Heart right ventricle (tissue), 16 donors: Measurements from ENCODE around the gene PTPRD. TPM values are rescaled to one million over a fixed set of nuclear protein-coding genes. Genes with fewer than 3 reads are reported as not detected.

ENCODE experiments used
- ATAC-seq, 8 donors: fragments of 200-7000 bp; cut with Tn5 transposase; one replicate each; pipeline ENCODE4 v1.9.1; 2020; ENCODE audit warnings: mild to moderate bottlenecking in 8 of 8, moderate library complexity in 8 of 8, moderate number of reproducible peaks in 1 of 8
- DNase-seq, 2 donors: peaks; one replicate each; pipeline ENCODE4 v3.0.0-alpha.2; 2020
- H3K27ac ChIP-seq, 10 donors: fragments of 200-600 bp; sonication (generic) in 2 of 10; one replicate each; pipeline versions ENCODE4 v1.5.0 to v1.8.0; 2020 to 2022; ENCODE audit warnings: mild to moderate bottlenecking in 3 of 10
- H3K27me3 ChIP-seq, 7 donors: fragments of 200-600 bp; one replicate each; pipeline ENCODE4 v1.8.0; 2021 to 2022; ENCODE audit warnings: mild to moderate bottlenecking in 2 of 7
- H3K36me3 ChIP-seq, 9 donors: fragments of 200-600 bp; sonication (generic) in 1 of 9; one replicate each; pipeline versions ENCODE4 v1.5.0 to v1.8.0; 2020 to 2022; ENCODE audit warnings: mild to moderate bottlenecking in 2 of 9
- H3K4me1 ChIP-seq, 9 donors: fragments of 200-600 bp; sonication (generic) in 1 of 9; one replicate each; pipeline versions ENCODE4 v1.5.0 to v1.8.0; 2020 to 2022; ENCODE audit warnings: mild to moderate bottlenecking in 4 of 9
- H3K4me3 ChIP-seq, 10 donors: fragments of 200-600 bp; sonication (generic) in 2 of 10; one replicate each; pipeline versions ENCODE4 v1.5.0 to v1.8.0; 2020 to 2022; ENCODE audit warnings: mild to moderate bottlenecking in 7 of 10, moderate library complexity in 2 of 10
- H3K9me3 ChIP-seq, 11 donors: fragments of 200-600 bp in 10 of 11; sonication (generic) in 2 of 11; one replicate each; pipeline versions ENCODE4 v1.5.0 to v1.8.0; 2013 to 2022; ENCODE audit warnings: mild to moderate bottlenecking in 2 of 11, control low read depth in 1 of 11, moderate library complexity in 1 of 11
- CTCF ChIP-seq, 9 donors: fragments of 200-600 bp; sonication (generic) in 2 of 9; IDR thresholded peaks; one replicate each; pipeline versions ENCODE4 v1.5.0 to v1.8.0; 2021 to 2022; ENCODE audit warnings: antibody characterized with exemption in 9 of 9, mild to moderate bottlenecking in 5 of 9, moderate library complexity in 1 of 9
- WGBS, 2 donors: extraction: QIAGEN DNeasy Blood & Tissue Kit; methylation state at CpG; one replicate each; pipeline ENCODE4 v1.1.7; 2013; ENCODE audit warnings: inconsistent platforms in 1 of 2; 5-methylcytosine and 5-hydroxymethylcytosine counted together
- intact Hi-C, 10 donors: fragments of 100-400 bp; cut with DNase I; formaldehyde crosslinking; loops; one replicate each; pipeline versions ENCODE4 v1.11.1 to v1.14.2; 2022
- polyA plus RNA-seq, 2 donors: library from polyadenylated mRNA; stranded (reverse); fragments of 200-250 nt; gene quantifications; one replicate each; pipeline ENCODE4 v1.2.3, GENCODE V29; 2013
- total RNA-seq, 10 donors: library from RNA; stranded (reverse); fragmentation: NEBNext Ultra II Directional in 3 of 10; extraction: Animal tissue kit (Norgen Biotek cat#: 25700) in 3 of 10; gene quantifications; one replicate each; pipeline versions ENCODE4 v1.2.1 to v1.2.4, GENCODE V29; 2021 to 2023
- donor health status: Arrhythmogenic right ventricular cardiomyopathy.
- donor health status: ischemic (EF 13 %, LVEDD 7.1; RV severe dilation, severe dysfunction).
- donor health status: healthy with polysubstance abuse.
- donor health status: DM: no; HTN: yes; CAD: no.
- donor health status: DM: no; HTN: no; CAD: no.
- donor health status: ischemic (EF 25% LVEDD 6.9; RV normal size, moderate dysfunction).
- donor health status: ischemic (EF 25% LVEDD 5.7; RV mildly dilated, moderate dysfunction).
- donor health status: healthy.
- donor health status: DM: yes; HTN: yes; CAD: no.
- donor health status: Ischemic cardiomyopathy.
- donor health status: ischemic (EF 35%, LVEDD 5.7; RV mildly dilated, moderate dysfunction).
- donor health status: nonischemic (EF 11% LVEDD 7.7; RV severe dilation, severe dysfunction).
- donor health status: DM: yes; HTN: yes; CAD: no.
- donor health status: PGD.
- donor health status: ischemic (EF 29% LVEDD 5.4; RV normal size, mild dysfunction).
- donor health status: nonischemic (EF 23%, LVEDD 6.1; RV moderate dilation, normal function).

The PTPRD gene
- total and polyA plus RNA-seq, 12 donors: 1.4 to 25.2 (median 13.0) TPM

GRCh38 chr9:9904041-9904440 lies 708.8 kb downstream of the PTPRD start:
- H3K9me3 ChIP-seq: peaks cover 0 to 4% (median 0%) of the 10 kb centered on the region in 11 donors
- H3K27me3 ChIP-seq: no peaks in the 10 kb centered on the region
- intact Hi-C loops: no loop called here
- WGBS, 2 donors: 31 to 40% methylated on average over 3 of the region's 3 CpGs
- DNase-seq (no peak), ATAC-seq (no peak)
- H3K27ac ChIP-seq: no peak overlapping the region
- no peaks in the 10 kb centered on the region for H3K4me1 ChIP-seq
- H3K4me3 ChIP-seq: no peak overlapping the region
- TF ChIP-seq CTCF (IDR thresholded peaks at IDR 0.05): no peak
- no peaks in the 10 kb centered on the region for H3K36me3 ChIP-seq

GRCh38 chr9:9901624-9902023 lies 711.2 kb downstream of the PTPRD start:
- Histone ChIP-seq H3K9me3 (peaks cover 0 to 4% (median 0%) of the 10 kb centered on the region in 11 donors), H3K4me3 (no peak overlapping the region), H3K4me1 (no peaks in the 10 kb centered on the region), H3K27me3 (no peaks in the 10 kb centered on the region), H3K27ac (no peak overlapping the region), H3K36me3 (no peaks in the 10 kb centered on the region)
- ATAC-seq (no peak), DNase-seq (no peak)
- no peak for TF ChIP-seq CTCF (IDR thresholded peaks at IDR 0.05)
- 53 to 67% methylated on average over 4 of the region's 4 CpGs for WGBS, 2 donors
- intact Hi-C loops: no loop called here

GRCh38 chr9:9893837-9894236 lies 719.0 kb downstream of the PTPRD start:
- Histone ChIP-seq H3K27ac (no peak overlapping the region), H3K4me3 (no peak overlapping the region), H3K4me1 (no peaks in the 10 kb centered on the region), H3K36me3 (no peaks in the 10 kb centered on the region), H3K9me3 (no peaks in the 10 kb centered on the region), H3K27me3 (no peaks in the 10 kb centered on the region)
- DNase-seq: no peak
- intact Hi-C loops: no loop called here
- no peak for ATAC-seq
- 31 to 39% methylated on average over 1 of the region's 1 CpG for WGBS, 2 donors
- no peak for TF ChIP-seq CTCF (IDR thresholded peaks at IDR 0.05)

GRCh38 chr9:9892217-9892616 lies 720.6 kb downstream of the PTPRD start:
- ATAC-seq: no peak
- no peak for TF ChIP-seq CTCF (IDR thresholded peaks at IDR 0.05)
- Histone ChIP-seq H3K27ac (no peak overlapping the region), H3K4me1 (no peaks in the 10 kb centered on the region), H3K36me3 (no peaks in the 10 kb centered on the region), H3K9me3 (no peaks in the 10 kb centered on the region), H3K4me3 (no peak overlapping the region), H3K27me3 (no peaks in the 10 kb centered on the region)
- DNase-seq: no peak
- 77 to 79% methylated on average over 3 of the region's 3 CpGs for WGBS, 2 donors
- intact Hi-C loops: no loop called here

- TF ChIP-seq CTCF (IDR thresholded peaks at IDR 0.05): no peak
- Histone ChIP-seq H3K27ac (no peak overlapping the region), H3K27me3 (no peaks in the 10 kb centered on the region), H3K4me1 (no peaks in the 10 kb centered on the region), H3K9me3 (no peaks in the 10 kb centered on the region), H3K4me3 (no peak overlapping the region), H3K36me3 (no peaks in the 10 kb centered on the region)
- ATAC-seq (no peak), DNase-seq (no peak)
- 96 to 100% methylated on average over 2 of the region's 2 CpGs for WGBS, 2 donors
- intact Hi-C loops: no loop called here
These were observed 731.1 kb downstream of the PTPRD start for GRCh38 chr9:9881692-9882091.
